G401.6 (cell line): ENCODE data around the gene GJE1.

Source experiments
- FAIRE-seq: peaks from 2 replicates; lab custom pipeline; 2012; peaks lifted over from hg19 to GRCh38; lab: Jason Lieb, UNC

The GJE1 gene

GRCh38 chr6:142167071-142167470 is 34.3 kb downstream of the GJE1 start:
- no peak for FAIRE-seq

DNA sequence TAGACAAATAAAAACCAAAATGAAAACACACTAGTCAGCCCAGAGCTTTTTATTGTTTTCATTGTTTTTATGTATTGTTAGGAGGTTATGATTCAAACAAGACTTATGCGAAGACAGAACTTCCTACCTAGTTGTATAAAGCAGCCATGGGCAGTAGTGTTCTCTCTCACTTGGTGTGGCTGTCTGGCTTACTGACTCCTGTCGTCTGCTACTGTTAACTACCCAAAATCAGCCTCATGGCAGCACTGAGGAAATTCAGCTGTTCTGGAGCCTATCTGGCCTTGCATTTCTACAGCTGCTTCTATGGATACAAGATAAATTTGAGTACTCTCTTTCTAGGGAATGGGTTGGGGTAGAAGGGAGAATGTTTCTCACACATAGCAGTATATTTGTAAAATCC is 34.8 kb downstream of the GJE1 start:
- FAIRE-seq, result no peak

- FAIRE-seq, result no peak
Observed at GRCh38 chr6:142171351-142171750, 38.6 kb downstream of the GJE1 start.

DNA sequence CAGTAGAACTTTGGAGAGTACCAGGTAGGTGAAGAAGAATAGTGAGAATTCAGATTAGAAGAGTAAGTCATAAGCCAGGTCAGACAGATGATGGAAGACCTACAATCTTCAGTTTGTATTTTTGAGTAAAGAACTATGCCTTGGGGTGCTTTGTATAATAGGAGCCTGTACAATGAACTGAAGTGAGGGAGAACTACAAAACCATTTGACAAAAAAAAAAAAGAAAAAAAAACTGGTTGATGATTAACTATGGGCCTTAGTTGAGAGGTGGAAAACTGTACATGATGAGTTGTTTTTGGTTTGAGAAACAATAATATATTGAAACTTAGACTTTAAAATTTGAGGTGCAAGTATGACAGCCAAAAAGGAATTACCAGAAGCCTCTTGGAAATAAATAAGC is 40.0 kb downstream of the GJE1 start:
- FAIRE-seq, result no peak

DNA sequence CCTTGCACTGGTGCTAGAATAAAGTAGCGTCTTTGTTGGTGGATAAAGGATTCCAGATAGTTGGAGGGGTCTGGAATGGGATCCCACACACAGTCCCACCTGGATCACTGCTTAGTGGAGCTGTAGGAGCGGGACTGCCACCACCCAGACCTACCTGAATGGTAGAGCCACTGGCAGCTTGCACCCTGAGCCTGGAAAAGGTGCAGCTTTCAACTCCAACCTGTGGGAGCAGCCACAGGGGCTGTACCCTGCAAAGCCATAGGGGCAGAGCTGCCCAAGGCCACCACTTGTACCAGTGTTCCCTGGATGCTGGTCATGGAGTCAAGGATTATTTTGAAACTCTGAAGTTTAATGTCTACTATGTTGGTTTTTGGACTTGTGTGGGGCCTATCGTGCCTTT is 41.3 kb downstream of the GJE1 start:
- no peak for FAIRE-seq

DNA sequence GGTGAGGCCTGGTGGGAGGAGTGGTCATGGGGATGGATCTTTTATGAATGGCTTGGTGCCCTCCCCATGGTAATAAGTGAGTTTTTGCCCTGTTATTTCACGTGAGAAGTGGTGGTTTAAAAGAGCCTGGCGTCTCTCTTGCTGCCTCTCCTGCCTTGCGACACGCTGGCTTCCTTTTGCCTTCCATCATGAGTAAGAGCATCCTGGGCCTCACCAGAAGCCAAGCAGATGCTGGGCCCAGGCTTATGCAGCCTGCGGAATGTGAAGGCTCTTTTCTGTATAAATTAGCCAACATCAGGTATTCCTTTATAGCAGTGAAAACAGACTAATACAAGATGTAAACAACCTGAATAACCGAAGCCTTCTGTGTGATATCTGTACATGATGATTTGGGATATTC is 42.0 kb downstream of the GJE1 start:
- no peak for FAIRE-seq

- no peak for FAIRE-seq
Observed at GRCh38 chr6:142178129-142178528, 45.4 kb downstream of the GJE1 start.

DNA sequence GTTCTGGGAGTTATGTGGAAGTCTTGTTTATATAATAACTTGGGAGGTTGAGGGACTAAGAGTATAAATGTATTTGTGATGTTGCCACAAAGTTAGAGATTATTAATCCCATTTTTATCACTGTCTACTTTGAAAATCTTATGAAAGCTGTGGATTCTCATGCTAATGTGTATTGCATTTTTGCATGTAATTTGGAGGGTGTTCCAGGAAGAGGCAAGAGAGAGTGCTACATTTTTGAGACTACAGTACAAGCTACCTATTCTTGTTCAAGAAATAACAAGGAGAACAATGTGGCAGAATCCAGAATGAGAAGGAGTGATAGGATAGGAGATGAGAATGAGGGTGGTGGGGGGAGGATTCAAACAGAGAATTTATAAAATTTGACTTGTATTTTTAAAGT is 49.3 kb downstream of the GJE1 start:
- no peak for FAIRE-seq

GRCh38 chr6:142183351-142183750 is 50.6 kb downstream of the GJE1 start:
- no peak for FAIRE-seq

DNA sequence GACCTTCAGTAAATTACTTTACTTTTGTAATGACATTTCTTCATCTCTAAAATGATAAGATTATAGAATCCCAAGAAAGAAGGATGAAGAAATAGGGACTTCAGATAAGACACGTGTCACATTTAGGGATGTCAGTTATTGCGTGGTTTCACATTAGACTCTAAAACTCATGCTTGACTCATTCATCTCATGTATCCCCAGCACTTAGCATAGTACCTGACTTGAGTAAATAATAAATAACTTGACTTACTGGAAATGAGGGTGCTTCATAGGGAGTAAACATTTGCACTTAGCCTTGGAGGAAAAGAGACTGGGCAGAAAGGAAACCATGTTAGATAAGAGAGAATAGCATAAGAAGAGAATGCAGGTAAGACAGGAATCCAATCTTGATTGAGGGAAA is 51.6 kb downstream of the GJE1 start:
- FAIRE-seq, result no peak
